ENCODE results near the gene CASZ1. TPM values are rescaled to one million over a fixed set of nuclear protein-coding genes. Genes with fewer than 3 reads are reported as not detected.

Gene CASZ1
- total RNA-seq, 4 donors from 2014 or later = 22.1 to 47.4 (median 28.0) TPM

GRCh38 chr1:10733474-10734366 is 62.7 kb downstream of the CASZ1 start:
- H3K4me1 ChIP-seq = peaks cover 0 to 32% (median 3%) of the 10 kb centered on the region in 3 donors
- ATAC-seq = no peak
- no peak overlapping the region for H3K4me3 ChIP-seq
- TF ChIP-seq CTCF (IDR thresholded peaks at IDR 0.05) = no peak
- no peak for TF ChIP-seq POLR2AphosphoS5 (IDR thresholded peaks at IDR 0.05)
- TF ChIP-seq EP300 (IDR thresholded peaks at IDR 0.05) = no peak
- no peak for TF ChIP-seq POLR2A (IDR thresholded peaks at IDR 0.05)
- H3K36me3 ChIP-seq = no peaks in the 10 kb centered on the region
- H3K9me3 ChIP-seq = no peaks in the 10 kb centered on the region
- 75 to 79% methylated on average over 2 to 5 of the region's 11 CpGs for WGBS, 2 donors (ENCODE audit: low coverage in 1 of 2)
- H3K27me3 ChIP-seq = no peaks in the 10 kb centered on the region
- no peak overlapping the region for H3K27ac ChIP-seq

- WGBS, 2 donors (ENCODE audit: low coverage in 1 of 2) = 80 to 81% methylated on average over 6 to 7 of the region's 7 CpGs
- ATAC-seq = peak; percentile 34
Observed at GRCh38 chr1:10730985-10731384, 65.5 kb downstream of the CASZ1 start.

DNA sequence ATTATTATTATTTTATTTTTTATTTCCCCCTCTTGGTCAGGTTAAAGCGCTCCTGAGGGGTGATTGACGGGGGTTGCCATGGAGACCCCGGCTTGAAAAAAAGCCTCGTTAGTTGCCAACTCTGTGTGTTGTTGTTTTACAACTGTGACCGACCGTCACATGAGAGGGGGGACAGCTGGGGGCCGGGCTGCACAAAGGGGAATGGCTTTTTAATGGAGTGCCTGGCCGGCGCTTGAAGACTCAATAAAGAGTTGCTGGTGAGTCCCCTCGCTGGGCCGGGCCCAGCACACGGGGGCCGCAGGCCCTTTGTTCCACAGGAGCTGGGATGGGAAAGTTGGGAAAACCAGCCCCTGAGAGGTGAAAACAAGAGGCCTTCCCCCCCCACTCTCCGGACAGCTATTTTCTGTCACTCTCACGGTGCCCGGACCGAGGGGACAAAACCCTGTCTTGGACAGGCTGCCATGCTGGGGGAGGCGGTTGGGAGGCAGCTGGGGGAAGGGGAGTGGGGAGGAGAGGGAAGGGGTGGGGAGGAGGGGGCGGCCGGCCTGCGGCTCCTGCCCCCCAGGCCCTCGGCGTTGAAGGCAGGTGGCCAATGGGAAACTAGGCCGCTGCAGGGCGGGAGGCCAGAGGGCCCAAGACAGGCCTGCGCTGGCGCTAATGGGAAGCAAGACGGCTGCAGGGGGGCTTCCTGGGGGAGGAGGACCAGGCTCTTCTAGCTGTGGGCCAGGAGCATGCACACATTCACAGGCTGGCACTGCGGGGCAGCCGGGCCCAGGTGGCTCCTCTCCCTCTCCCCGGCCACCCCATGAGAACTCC is 67.6 kb downstream of the CASZ1 start:
- 89% methylated on average over 7 of the region's 31 CpGs; no CpG with 5 or more reads in 1 of the 2 donors for WGBS, 2 donors (ENCODE audit: low coverage in 1 of 2)
- H3K27me3 ChIP-seq = no peaks in the 10 kb centered on the region
- H3K9me3 ChIP-seq = no peaks in the 10 kb centered on the region
- H3K4me1 ChIP-seq = peaks cover 0 to 45% (median 22%) of the 10 kb centered on the region in 3 donors
- ATAC-seq = no peak
- no peaks in the 10 kb centered on the region for H3K36me3 ChIP-seq
- H3K4me3 ChIP-seq = no peak overlapping the region
- TF ChIP-seq CTCF (IDR thresholded peaks at IDR 0.05) (no peak), EP300 (IDR thresholded peaks at IDR 0.05) (no peak), POLR2AphosphoS5 (IDR thresholded peaks at IDR 0.05) (no peak), POLR2A (IDR thresholded peaks at IDR 0.05) (no peak)
- no peak overlapping the region for H3K27ac ChIP-seq

More at GRCh38 chr1:10730985-10731384, 65.5 kb downstream of the CASZ1 start:
- H3K27me3 ChIP-seq = no peaks in the 10 kb centered on the region
- H3K36me3 ChIP-seq = no peaks in the 10 kb centered on the region
- no peaks in the 10 kb centered on the region for H3K9me3 ChIP-seq
- TF ChIP-seq EP300 (IDR thresholded peaks at IDR 0.05) = no peak
- TF ChIP-seq CTCF (IDR thresholded peaks at IDR 0.05) = no peak
- no peak for TF ChIP-seq POLR2A (IDR thresholded peaks at IDR 0.05)
- peak; percentile 35 for TF ChIP-seq POLR2AphosphoS5 (IDR thresholded peaks at IDR 0.05)
- no peak overlapping the region for H3K27ac ChIP-seq
- no peak overlapping the region for H3K4me3 ChIP-seq
- H3K4me1 ChIP-seq = peaks cover 0 to 37% (median 5%) of the 10 kb centered on the region in 3 donors

- peak overlapping the region in 3 of 4 donors; percentile 78 to 84 (median 79) for H3K27ac ChIP-seq
- 92% methylated on average over 6 of the region's 16 CpGs; no CpG with 5 or more reads in 1 of the 2 donors for WGBS, 2 donors (ENCODE audit: low coverage in 1 of 2)
- H3K4me3 ChIP-seq = no peak overlapping the region
- H3K36me3 ChIP-seq = no peaks in the 10 kb centered on the region
- TF ChIP-seq POLR2AphosphoS5 (IDR thresholded peaks at IDR 0.05) = no peak
- no peak for TF ChIP-seq CTCF (IDR thresholded peaks at IDR 0.05)
- no peak for TF ChIP-seq EP300 (IDR thresholded peaks at IDR 0.05)
- no peak for TF ChIP-seq POLR2A (IDR thresholded peaks at IDR 0.05)
- peaks cover 0 to 55% (median 22%) of the 10 kb centered on the region in 3 donors for H3K4me1 ChIP-seq
- H3K9me3 ChIP-seq = no peaks in the 10 kb centered on the region
- ATAC-seq = no peak
- no peaks in the 10 kb centered on the region for H3K27me3 ChIP-seq
Observed at GRCh38 chr1:10727751-10728232, 68.7 kb downstream of the CASZ1 start.
